GM12878 (cell line): Measurements from ENCODE around the gene C14orf93. TPM values are rescaled to one million over a fixed set of nuclear protein-coding genes. Genes with fewer than 3 reads are reported as not detected.

Experiments
- BCLAF1 ChIP-seq: fragments of 450-650 bp; IDR thresholded peaks from 2 replicates; pipeline ENCODE4 v1.6.1; 2017; ENCODE audit warnings: antibody characterized with exemption, mild to moderate bottlenecking, moderate library complexity
- BRCA1 ChIP-seq: IDR thresholded peaks from 2 replicates; pipeline ENCODE4 v1.6.1; 2011; ENCODE audit warnings: low read depth, low read length, improper control_type of control experiment
- CREB1 ChIP-seq: IDR thresholded peaks from 2 replicates; pipeline ENCODE4 v1.6.1; 2012; ENCODE audit warnings: low read depth, mild to moderate bottlenecking, inconsistent platforms
- DPF2 ChIP-seq: fragments of 450-650 bp; IDR thresholded peaks from 2 replicates; pipeline ENCODE4 v1.6.1; 2017; ENCODE audit warnings: mild to moderate bottlenecking
- E2F4 ChIP-seq: IDR thresholded peaks from 2 replicates; pipeline ENCODE4 v1.6.1; 2012; ENCODE audit warnings: low read depth, low read length, improper control_type of control experiment
- E4F1 ChIP-seq: fragments of 450-650 bp; IDR thresholded peaks from 2 replicates; pipeline ENCODE4 v1.6.1; 2018; ENCODE audit warnings: borderline replicate concordance, mild to moderate bottlenecking; ENCODE audit not compliant: partially characterized antibody
- ETV6 ChIP-seq, 2 experiments: fragments of 450-650 bp in 1 of 2; IDR thresholded peaks in 1 of 2; conservative IDR thresholded peaks in 1 of 2; 2 replicates each; pipeline ENCODE4 v1.6.1; 2014; ENCODE audit warnings: antibody characterized with exemption in 1 of 2, borderline replicate concordance in 1 of 2, low read depth in 1 of 2, mild to moderate bottlenecking in 1 of 2, moderate library complexity in 1 of 2
- IRF5 ChIP-seq: fragments of 450-650 bp; IDR thresholded peaks from 2 replicates; pipeline ENCODE4 v1.6.1; 2017; ENCODE audit warnings: borderline replicate concordance
- SKIL ChIP-seq: fragments of 450-650 bp; IDR thresholded peaks from 2 replicates; pipeline ENCODE4 v1.6.1; 2017; ENCODE audit warnings: mild to moderate bottlenecking, low read depth, inconsistent platforms; ENCODE audit not compliant: poor library complexity, severe bottlenecking
- SPI1 ChIP-seq: IDR thresholded peaks from 2 replicates; pipeline ENCODE4 v1.6.1; 2011; ENCODE audit warnings: low read depth, mild to moderate bottlenecking, low read length, moderate library complexity, borderline replicate concordance; ENCODE audit not compliant: insufficient read depth
- SUZ12 ChIP-seq: fragments of 200-600 bp; sonication (generic); IDR thresholded peaks from one replicate; pipeline ENCODE4 v1.6.1; 2018; ENCODE audit warnings: antibody characterized with exemption, mild to moderate bottlenecking; ENCODE audit not compliant: unreplicated experiment
- ZNF24 ChIP-seq: fragments of 450-650 bp; IDR thresholded peaks from 2 replicates; pipeline ENCODE4 v1.6.1; 2017; ENCODE audit warnings: antibody characterized with exemption, mild to moderate bottlenecking
- ZNF687 ChIP-seq: fragments of 450-650 bp; IDR thresholded peaks from 2 replicates; pipeline ENCODE4 v1.6.1; 2017; ENCODE audit warnings: mild to moderate bottlenecking, moderate library complexity
- polyA plus RNA-seq, 11 experiments: library from polyadenylated mRNA; depleted of rRNA in 4 of 11; unstranded in 6 of 11; stranded (reverse) in 5 of 11; fragments of >200 nt; fragmentation: Nextera tagmentation in 4 of 11; fragmentation: Illumina TruSeq in 1 of 11; extraction: Ambion mirVana in 4 of 11; extraction: Trizol in 1 of 11; gene quantifications; 1 replicate in 1 of 11; 2 replicates in 10 of 11; pipeline versions ENCODE4 v1.2.1 to v1.2.3, GENCODE V29; 2011 to 2016; ENCODE audit warnings: inconsistent platforms in 2 of 11, missing spikeins in 2 of 11, low read depth in 1 of 11
- total RNA-seq, 4 experiments: library from RNA; depleted of rRNA in 3 of 4; stranded (reverse); fragments of >200 nt in 3 of 4; fragmentation: Illumina TruSeq in 1 of 4; extraction: Trizol in 1 of 4; gene quantifications; 2 replicates each; pipeline versions ENCODE4 v1.2.1 to v1.2.3, GENCODE V29; 2013 to 2021

The C14orf93 gene
- total and polyA plus RNA-seq, 10 of the 15 experiments (the other 5 are each of a cell fraction or from before 2014, with no cell fraction given): 1.8 to 13.9 (median 10.2) TPM

- TF ChIP-seq BCLAF1 (no peak), SPI1 (no peak), ETV6 (conservative IDR thresholded peaks at IDR 0.05 in 1 of 2, IDR thresholded peaks at IDR 0.05 in 1 of 2; ENCODE audit: borderline replicate concordance in 1 of 2, low read depth in 1 of 2) (no peak), SUZ12 (no peak), E2F4 (no peak), BRCA1 (no peak), ZNF24 (no peak), SKIL (no peak), E4F1 (peak; percentile 67), CREB1 (no peak), ZNF687 (no peak), IRF5 (peak; percentile 63; the same call in 1 of the 2 replicates), DPF2 (0 out of 2 replicates have a peak, but pooled peaks have one; percentile 6)
Measured at GRCh38 chr14:23056956-23057756, 47.2 kb upstream of the C14orf93 start, which contains the start of gene CDH24 (continued).
